HT1080 (cell line): ENCODE results near the gene ANXA9. TPM values are rescaled to one million over a fixed set of nuclear protein-coding genes. Genes with fewer than 3 reads are reported as not detected.

ENCODE experiments used
- small RNA-seq: library from RNA; depleted of rRNA; stranded (forward); fragments of <200 nt; gene quantifications from one replicate; pipeline ENCODE3, GENCODE V24; 2014
- total RNA-seq: library from RNA; depleted of rRNA; stranded (reverse); fragments of >200 nt; shearing (Covaris generic); gene quantifications from 2 replicates; pipeline ENCODE4 v1.2.3, GENCODE V29; 2014; rRNA removed

The ANXA9 gene
- total RNA-seq, 1 experiment from 2014 or later = 0.55 TPM

Small RNAs within 50 kb of the gene (small RNA-seq; reads per million reads assigned to genes)
- gene RNU6-884P = not detected

Other genes starting within 250 kb of the ANXA9 start
- gene CTSS, start 216.5 kb upstream of the ANXA9 start, total RNA-seq = 1.2 and 2.6 TPM in 2 replicates
- gene CTSK, start 174.0 kb upstream of the ANXA9 start, total RNA-seq = 0.56 and 0.77 TPM in 2 replicates
- gene ARNT, start 105.7 kb upstream of the ANXA9 start, total RNA-seq = 10.7 and 12.9 TPM in 2 replicates
- not detected in 2 replicates for gene CTXND2, start 95.2 kb upstream of the ANXA9 start, total RNA-seq
- 24.0 and 25.3 TPM in 2 replicates for gene SETDB1, start 55.9 kb upstream of the ANXA9 start, total RNA-seq
- gene CERS2, start 7.5 kb upstream of the ANXA9 start, total RNA-seq = 145 and 152 TPM in 2 replicates
- gene MINDY1, start 24.6 kb downstream of the ANXA9 start, total RNA-seq = 12.5 and 15.4 TPM in 2 replicates
- 6.1 and 11.9 TPM in 2 replicates for gene PRUNE1, start 26.2 kb downstream of the ANXA9 start, total RNA-seq
- 0.10 TPM in 1 of 2 replicates, not detected in the other for gene BNIPL, start 54.3 kb downstream of the ANXA9 start, total RNA-seq
- gene C1orf56, start 65.5 kb downstream of the ANXA9 start, total RNA-seq = 2.9 and 5.4 TPM in 2 replicates
- gene CDC42SE1, start 77.3 kb downstream of the ANXA9 start, total RNA-seq = 66.5 and 67.1 TPM in 2 replicates
- 8.8 and 9.8 TPM in 2 replicates for gene MLLT11, start 78.1 kb downstream of the ANXA9 start, total RNA-seq
- 2.4 and 5.5 TPM in 2 replicates for gene GABPB2, start 88.5 kb downstream of the ANXA9 start, total RNA-seq
- gene SEMA6C, start 164.3 kb downstream of the ANXA9 start, total RNA-seq = 0.80 and 1.5 TPM in 2 replicates
- gene TNFAIP8L2, start 174.4 kb downstream of the ANXA9 start, total RNA-seq = not detected in 2 replicates
- 8.6 and 9.4 TPM in 2 replicates for gene LYSMD1, start 183.6 kb downstream of the ANXA9 start, total RNA-seq
- 60.9 and 69.6 TPM in 2 replicates for gene SCNM1, start 183.9 kb downstream of the ANXA9 start, total RNA-seq
- gene TMOD4, start 193.7 kb downstream of the ANXA9 start, total RNA-seq = 0.27 and 0.87 TPM in 2 replicates
- gene VPS72, start 207.9 kb downstream of the ANXA9 start, total RNA-seq = 52.9 and 59.3 TPM in 2 replicates
- gene PIP5K1A, start 216.3 kb downstream of the ANXA9 start, total RNA-seq = 40.7 and 49.6 TPM in 2 replicates